Omental fat pad (tissue), 4 donors: Measurements from ENCODE around the gene SSH2. TPM values are rescaled to one million over a fixed set of nuclear protein-coding genes. Genes with fewer than 3 reads are reported as not detected.
A peak's percentile ranks its signal among the peaks of the same experiment; 100 is the strongest.

Experiments used
- ATAC-seq: fragments of 150-250 bp; one replicate; pipeline ENCODE4 v1.9.1; 2016; ENCODE audit warnings: mild to moderate bottlenecking, moderate library complexity; ENCODE audit not compliant: low FRiP score
- DNase-seq: peaks from one replicate; pipeline ENCODE4 v3.0.0-alpha.2; 2019; ENCODE audit warnings: low spot score
- CTCF ChIP-seq, 3 donors: fragments of 450-650 bp; IDR thresholded peaks; one replicate each; pipeline ENCODE4 v1.5.1; 2016 to 2017; ENCODE audit warnings: antibody characterized with exemption in 3 of 3, mild to moderate bottlenecking in 3 of 3, moderate library complexity in 2 of 3
- total RNA-seq, 4 donors: library from RNA; depleted of rRNA; stranded (reverse); fragments of >200 nt; gene quantifications; one replicate each; pipeline ENCODE4 v1.1.0, GENCODE V29; 2016

SSH2 gene
- 10 to 100 TPM; 25.1 to 88.0 (median 35.8) TPM for total RNA-seq

GRCh38 chr17:29929533-29930408 is at the start of gene SSH2:
TSS of gene SSH2 (minus strand) at chr17:29930228. CDS start at chr17:29930000, 228 bp downstream.
- DNase-seq (peak; percentile 58), ATAC-seq (peak; percentile 83)

GRCh38 chr17:29977836-29978235 is 47.8 kb upstream of the SSH2 start:
- DNase-seq: no peak
- ATAC-seq: peak; percentile 76
- TF ChIP-seq CTCF (IDR thresholded peaks at IDR 0.05): no peak

More at GRCh38 chr17:29929533-29930408, at the start of gene SSH2:
- no peak for TF ChIP-seq CTCF (IDR thresholded peaks at IDR 0.05)

GRCh38 chr17:29973005-29973404 is 43.0 kb upstream of the SSH2 start:
- no peak for DNase-seq
- ATAC-seq: no peak
- no peak for TF ChIP-seq CTCF (IDR thresholded peaks at IDR 0.05)

- DNase-seq (no peak), ATAC-seq (no peak)
- TF ChIP-seq CTCF (IDR thresholded peaks at IDR 0.05): no peak
These were observed 42.2 kb upstream of the SSH2 start for GRCh38 chr17:29972277-29972676.

GRCh38 chr17:29968271-29968670 is 38.2 kb upstream of the SSH2 start:
- DNase-seq (no peak), ATAC-seq (no peak)
- TF ChIP-seq CTCF (IDR thresholded peaks at IDR 0.05): no peak

- no peak for TF ChIP-seq CTCF (IDR thresholded peaks at IDR 0.05)
- ATAC-seq: no peak
- no peak for DNase-seq
These were observed 32.6 kb upstream of the SSH2 start for GRCh38 chr17:29962656-29963055.
